Measurements from ENCODE around the gene LMAN1L.

Gene LMAN1L

DNA sequence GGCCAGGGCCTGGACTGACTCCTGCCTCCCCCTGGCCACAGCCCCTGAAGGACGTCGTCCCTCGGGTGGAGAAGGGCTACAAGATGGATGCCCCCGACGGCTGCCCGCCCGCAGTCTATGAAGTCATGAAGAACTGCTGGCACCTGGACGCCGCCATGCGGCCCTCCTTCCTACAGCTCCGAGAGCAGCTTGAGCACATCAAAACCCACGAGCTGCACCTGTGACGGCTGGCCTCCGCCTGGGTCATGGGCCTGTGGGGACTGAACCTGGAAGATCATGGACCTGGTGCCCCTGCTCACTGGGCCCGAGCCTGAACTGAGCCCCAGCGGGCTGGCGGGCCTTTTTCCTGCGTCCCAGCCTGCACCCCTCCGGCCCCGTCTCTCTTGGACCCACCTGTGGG lies 10.3 kb upstream of the LMAN1L start:
- TF ChIP-seq, protein P1, sequence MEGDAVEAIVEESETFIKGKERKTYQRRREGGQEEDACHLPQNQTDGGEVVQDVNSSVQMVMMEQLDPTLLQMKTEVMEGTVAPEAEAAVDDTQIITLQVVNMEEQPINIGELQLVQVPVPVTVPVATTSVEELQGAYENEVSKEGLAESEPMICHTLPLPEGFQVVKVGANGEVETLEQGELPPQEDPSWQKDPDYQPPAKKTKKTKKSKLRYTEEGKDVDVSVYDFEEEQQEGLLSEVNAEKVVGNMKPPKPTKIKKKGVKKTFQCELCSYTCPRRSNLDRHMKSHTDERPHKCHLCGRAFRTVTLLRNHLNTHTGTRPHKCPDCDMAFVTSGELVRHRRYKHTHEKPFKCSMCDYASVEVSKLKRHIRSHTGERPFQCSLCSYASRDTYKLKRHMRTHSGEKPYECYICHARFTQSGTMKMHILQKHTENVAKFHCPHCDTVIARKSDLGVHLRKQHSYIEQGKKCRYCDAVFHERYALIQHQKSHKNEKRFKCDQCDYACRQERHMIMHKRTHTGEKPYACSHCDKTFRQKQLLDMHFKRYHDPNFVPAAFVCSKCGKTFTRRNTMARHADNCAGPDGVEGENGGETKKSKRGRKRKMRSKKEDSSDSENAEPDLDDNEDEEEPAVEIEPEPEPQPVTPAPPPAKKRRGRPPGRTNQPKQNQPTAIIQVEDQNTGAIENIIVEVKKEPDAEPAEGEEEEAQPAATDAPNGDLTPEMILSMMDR (IDR thresholded peaks at IDR 0.05; ENCODE audit: insufficient read depth, low read length, missing control alignments): no peak
- ChIA-PET CTCF (interaction anchor here (1.0 to 10.9 kb wide), 4 partner anchors 12 to 170 kb away, joined by 3 to 136 read pairs (median 40); partner anchors contain the start of gene CSK), POLR2A (no interaction called here)
- no peak for DNase-seq (ENCODE audit: low read depth, low spot score)
- H3K4me3 ChIP-seq (ENCODE audit: low read depth, low read length): no peak overlapping the region

DNA sequence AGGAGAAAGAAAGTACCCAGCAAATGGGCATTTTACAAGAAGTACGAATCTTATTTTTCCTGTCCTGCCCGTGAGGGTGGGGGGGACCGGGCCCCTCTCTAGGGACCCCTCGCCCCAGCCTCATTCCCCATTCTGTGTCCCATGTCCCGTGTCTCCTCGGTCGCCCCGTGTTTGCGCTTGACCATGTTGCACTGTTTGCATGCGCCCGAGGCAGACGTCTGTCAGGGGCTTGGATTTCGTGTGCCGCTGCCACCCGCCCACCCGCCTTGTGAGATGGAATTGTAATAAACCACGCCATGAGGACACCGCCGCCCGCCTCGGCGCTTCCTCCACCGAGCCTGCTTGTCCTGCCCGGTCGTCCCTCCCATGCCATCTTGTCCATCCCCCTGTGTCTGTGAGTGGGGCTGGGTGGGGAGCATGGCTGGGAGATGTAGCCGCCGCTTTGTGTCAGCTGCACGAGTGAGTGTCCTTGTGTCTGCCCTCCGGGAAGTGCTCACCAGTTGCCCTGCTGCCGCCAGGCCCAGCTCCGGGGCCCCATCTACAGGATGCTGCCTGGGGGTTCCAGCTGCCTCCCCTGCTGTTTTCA lies 9.7 kb upstream of the LMAN1L start:
- H3K4me3 ChIP-seq (ENCODE audit: low read depth, low read length): no peak overlapping the region
- TF ChIP-seq, protein P1 (IDR thresholded peaks at IDR 0.05; ENCODE audit: insufficient read depth, low read length, missing control alignments): no peak
- DNase-seq (ENCODE audit: low read depth, low spot score): no peak
- ChIA-PET POLR2A (no interaction called here), CTCF (interaction anchor here (1.6 to 10.9 kb wide), 3 partner anchors 13 to 171 kb away, joined by 4 to 136 read pairs (median 12); no protein-coding TSS in a partner anchor)

DNA sequence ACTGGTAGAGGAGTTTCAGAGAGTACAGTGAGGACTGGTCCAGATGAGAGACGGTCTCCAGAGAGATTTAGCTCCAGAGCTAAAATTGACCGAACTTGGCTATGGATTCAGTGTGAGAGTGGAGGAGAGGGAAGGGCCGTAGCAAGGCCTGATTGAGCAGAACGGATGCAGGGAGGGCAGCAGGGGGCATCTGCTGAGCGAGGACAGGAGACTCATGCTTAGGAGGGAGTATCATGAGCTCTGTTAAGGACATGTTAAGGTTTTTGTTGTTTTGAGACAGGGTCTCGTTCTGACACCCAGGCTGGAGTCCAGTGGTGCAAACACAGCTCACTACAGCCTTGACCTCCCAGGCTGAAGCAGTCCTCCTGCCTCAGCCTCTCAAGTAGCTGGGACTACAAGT lies 7.7 kb upstream of the LMAN1L start:
- ChIA-PET CTCF (interaction anchor here (1.0 to 10.9 kb wide), 7 partner anchors 11 to 97 kb away, joined by 3 to 136 read pairs (median 6); no protein-coding TSS in a partner anchor), POLR2A (no interaction called here)
- no peak overlapping the region for H3K4me3 ChIP-seq (ENCODE audit: low read depth, low read length)
- TF ChIP-seq, protein P1 (IDR thresholded peaks at IDR 0.05; ENCODE audit: insufficient read depth, low read length, missing control alignments): no peak
- DNase-seq (ENCODE audit: low read depth, low spot score): no peak

DNA sequence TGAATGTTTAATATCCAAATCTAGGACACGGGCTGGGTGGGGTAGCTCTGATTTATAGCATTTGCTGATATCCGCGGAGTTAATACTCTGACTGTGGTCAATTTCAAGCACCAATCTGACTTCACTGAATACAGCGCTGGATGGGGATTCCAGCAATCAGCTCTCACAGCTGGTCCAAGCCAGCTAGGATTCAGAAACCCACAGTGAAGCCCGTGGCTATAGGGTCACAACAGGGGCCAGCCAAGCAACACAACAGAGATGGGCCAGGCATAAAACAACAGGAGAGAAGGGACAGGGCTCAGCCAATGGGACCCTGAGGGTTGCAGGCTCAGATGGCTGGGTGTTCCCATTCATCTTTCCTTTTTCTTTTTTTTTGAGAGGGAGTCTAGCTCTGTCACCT lies 5.4 kb upstream of the LMAN1L start:
- POLR2A ChIA-PET: no interaction called here
- no peak overlapping the region for H3K4me3 ChIP-seq (ENCODE audit: low read depth, low read length)
- TF ChIP-seq, protein P1 (IDR thresholded peaks at IDR 0.05; ENCODE audit: insufficient read depth, low read length, missing control alignments): no peak
- CTCF ChIA-PET: interaction anchor here (0.7 to 2.2 kb wide), 8 partner anchors 13 to 143 kb away, joined by 3 to 10 read pairs (median 6); partner anchors contain the start of gene CSK
- no peak for DNase-seq (ENCODE audit: low read depth, low spot score)

DNA sequence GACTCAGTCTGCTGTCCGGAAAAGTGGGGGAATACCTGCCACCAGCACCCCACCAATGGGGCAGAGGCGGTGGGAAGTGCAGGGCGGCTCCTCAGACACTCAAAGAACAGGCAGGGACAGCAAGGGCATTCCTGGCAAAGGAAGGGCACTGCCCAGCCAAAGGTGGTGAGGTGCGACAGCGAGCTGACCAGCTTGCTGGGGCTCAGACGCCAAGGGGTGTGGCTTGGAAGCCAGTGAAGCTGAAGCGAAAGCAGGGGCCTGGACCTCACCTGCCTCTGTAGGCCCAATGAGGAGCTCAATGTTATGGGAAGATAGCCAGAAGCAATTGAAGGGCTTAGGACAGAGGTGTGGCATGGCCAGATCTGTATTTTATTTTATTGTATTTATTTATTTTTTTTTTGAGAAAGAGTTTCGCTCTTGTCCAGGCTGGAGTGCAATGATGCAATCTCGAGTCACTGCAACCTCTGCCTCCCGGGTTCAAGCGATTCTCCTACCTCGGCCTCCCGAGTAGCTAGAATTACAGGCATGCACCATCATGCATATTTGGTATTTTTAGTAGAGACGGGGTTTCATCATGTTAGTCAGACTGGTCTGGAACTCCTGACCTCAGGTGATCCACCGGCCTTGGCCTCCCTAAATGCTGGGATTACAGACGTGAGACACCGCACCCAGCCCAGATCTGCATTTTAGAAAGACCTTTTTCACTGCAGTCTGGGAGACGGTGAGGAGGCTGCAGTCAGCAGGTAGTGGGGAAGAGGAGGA lies 4.4 kb upstream of the LMAN1L start:
- DNase-seq (ENCODE audit: low read depth, low spot score): no peak
- H3K4me3 ChIP-seq (ENCODE audit: low read depth, low read length): no peak overlapping the region
- POLR2A ChIA-PET: no interaction called here

More for the DNA sequence above, 4.4 kb upstream of the LMAN1L start:
- CTCF ChIA-PET: interaction anchor here (1.2 to 4.4 kb wide), 9 partner anchors 8 to 143 kb away, joined by 3 to 37 read pairs (median 6); partner anchors contain the start of gene CSK
- TF ChIP-seq, protein P1 (IDR thresholded peaks at IDR 0.05; ENCODE audit: insufficient read depth, low read length, missing control alignments): no peak
